ENCODE data around the gene SIX6.

GRCh38 chr14:60508363-60508706 lies 611 bp upstream of the SIX6 start:
- TF ChIP-seq ZNF843 (tag by site-specific recombination; IDR thresholded peaks at IDR 0.05) (no peak), ZNF18 (tag by site-specific recombination; IDR thresholded peaks at IDR 0.05) (no peak), ZNF155 (tag by site-specific recombination; IDR thresholded peaks at IDR 0.05) (no peak)
- TF ChIP-seq, protein P1, sequence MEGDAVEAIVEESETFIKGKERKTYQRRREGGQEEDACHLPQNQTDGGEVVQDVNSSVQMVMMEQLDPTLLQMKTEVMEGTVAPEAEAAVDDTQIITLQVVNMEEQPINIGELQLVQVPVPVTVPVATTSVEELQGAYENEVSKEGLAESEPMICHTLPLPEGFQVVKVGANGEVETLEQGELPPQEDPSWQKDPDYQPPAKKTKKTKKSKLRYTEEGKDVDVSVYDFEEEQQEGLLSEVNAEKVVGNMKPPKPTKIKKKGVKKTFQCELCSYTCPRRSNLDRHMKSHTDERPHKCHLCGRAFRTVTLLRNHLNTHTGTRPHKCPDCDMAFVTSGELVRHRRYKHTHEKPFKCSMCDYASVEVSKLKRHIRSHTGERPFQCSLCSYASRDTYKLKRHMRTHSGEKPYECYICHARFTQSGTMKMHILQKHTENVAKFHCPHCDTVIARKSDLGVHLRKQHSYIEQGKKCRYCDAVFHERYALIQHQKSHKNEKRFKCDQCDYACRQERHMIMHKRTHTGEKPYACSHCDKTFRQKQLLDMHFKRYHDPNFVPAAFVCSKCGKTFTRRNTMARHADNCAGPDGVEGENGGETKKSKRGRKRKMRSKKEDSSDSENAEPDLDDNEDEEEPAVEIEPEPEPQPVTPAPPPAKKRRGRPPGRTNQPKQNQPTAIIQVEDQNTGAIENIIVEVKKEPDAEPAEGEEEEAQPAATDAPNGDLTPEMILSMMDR (tag by site-specific recombination; IDR thresholded peaks at IDR 0.05), result no peak

All from HEK293 (cell line).